Stomach (tissue), 9 donors: ENCODE data around the gene KRT15. TPM values are rescaled to one million over a fixed set of nuclear protein-coding genes. Genes with fewer than 3 reads are reported as not detected.

Source experiments
- DNase-seq, 2 donors: peaks; one replicate each; pipeline versions ENCODE4 v3.0.0 to v3.0.0-alpha.2; 2013 to 2019
- H3K27ac ChIP-seq, 5 donors: fragments of 200-600 bp in 4 of 5; sonication (generic) in 4 of 5; one replicate each; pipeline ENCODE4 v1.5.1; 2013 to 2019; ENCODE audit warnings: mild to moderate bottlenecking in 1 of 5, moderate library complexity in 1 of 5
- H3K27me3 ChIP-seq, 3 donors: fragments of 200-600 bp; sonication (generic); one replicate each; pipeline ENCODE4 v1.5.1; 2017 to 2019; ENCODE audit warnings: mixed run types in 1 of 3
- H3K36me3 ChIP-seq, 4 donors: fragments of 200-600 bp; sonication (generic); 1 replicate in 3 of 4; 2 replicates in 1 of 4; pipeline ENCODE4 v1.5.1; 2016 to 2019
- H3K4me1 ChIP-seq, 4 donors: fragments of 200-600 bp; sonication (generic); one replicate each; pipeline ENCODE4 v1.5.1; 2016 to 2019
- H3K4me3 ChIP-seq, 4 donors: fragments of 200-600 bp; sonication (generic) in 3 of 4; one replicate each; pipeline ENCODE4 v1.5.1; 2016 to 2019; ENCODE audit warnings: mild to moderate bottlenecking in 1 of 4
- H3K9me3 ChIP-seq, 4 donors: fragments of 200-600 bp; sonication (generic); one replicate each; pipeline ENCODE4 v1.5.1; 2016 to 2019
- EP300 ChIP-seq: sonication (generic); formaldehyde crosslinking; IDR thresholded peaks from one replicate; pipeline ENCODE4 v1.6.1; 2017; ENCODE audit warnings: antibody characterized with exemption
- POLR2A ChIP-seq, 4 donors: fragments of 450-650 bp; IDR thresholded peaks; one replicate each; pipeline ENCODE4 v1.6.1; 2016; ENCODE audit warnings: antibody characterized with exemption in 4 of 4, control low read depth in 2 of 4, mild to moderate bottlenecking in 1 of 4, moderate library complexity in 1 of 4
- POLR2AphosphoS5 ChIP-seq, 3 donors: sonication (generic); formaldehyde crosslinking; IDR thresholded peaks; one replicate each; pipeline ENCODE4 v1.6.1; 2016; ENCODE audit warnings: antibody characterized with exemption in 3 of 3
- WGBS, 5 donors: extraction: QIAGEN DNeasy Blood & Tissue Kit in 3 of 5; methylation state at CpG; one replicate each; pipeline versions ENCODE4 v1.1.5 to v1.1.7; 2013 to 2018; 5-methylcytosine and 5-hydroxymethylcytosine counted together
- intact Hi-C: fragments of 100-400 bp; cut with DNase I; formaldehyde crosslinking; loops from one replicate; pipeline ENCODE4 v1.15.1; 2023; ENCODE audit warnings: low total_unique reads
- polyA plus RNA-seq, 3 donors: library from polyadenylated mRNA; stranded (reverse); fragments of 200-250 nt; gene quantifications; one replicate each; pipeline ENCODE4 v1.2.3, GENCODE V29; 2013
- total RNA-seq, 5 donors: library from RNA; depleted of rRNA; stranded (reverse); fragments of >200 nt; gene quantifications; one replicate each; pipeline versions ENCODE4 v1.1.0 to v1.2.3, GENCODE V29; 2014 to 2016
- TF ChIP-seq, protein P1 (sequence below), 7 experiments: fragments of 450-650 bp in 4 of 7; fragments of 200-600 bp in 3 of 7; sonication (generic) in 3 of 7; IDR thresholded peaks; one replicate each; pipeline ENCODE4 v1.5.1; 2016 to 2019; ENCODE audit warnings: antibody characterized with exemption in 7 of 7, control low read depth in 2 of 7, mild to moderate bottlenecking in 1 of 7
- donor health status: healthy with polysubstance abuse.
- donor health status: Bipolar disorder and iron deficiency.
- donor health status: healthy.

KRT15 gene
- total and polyA plus RNA-seq, 8 donors: 1.4 to 3,416 (median 2.6) TPM; not detected in 1

DNA sequence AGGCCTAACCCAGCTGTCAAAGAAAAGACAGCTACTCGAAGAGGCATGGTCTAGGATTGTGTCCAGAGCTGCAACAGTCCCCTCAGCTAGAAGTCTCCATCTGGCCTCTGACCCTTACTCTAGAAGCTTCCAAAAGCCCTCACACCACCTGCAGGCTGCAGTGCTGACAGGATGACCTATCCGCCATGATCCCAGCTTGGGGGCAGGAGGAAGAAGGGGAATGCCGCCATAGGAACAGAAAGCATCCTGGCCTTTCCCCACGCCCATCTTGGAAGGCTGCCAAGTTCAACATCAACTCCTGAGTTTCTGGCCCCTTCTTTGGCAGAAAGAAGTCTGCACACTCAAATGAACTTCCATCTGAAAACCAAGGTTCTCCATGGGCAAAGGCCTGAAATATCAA lies 25.9 kb downstream of the KRT15 start:
- H3K4me1 ChIP-seq: peaks cover 0 to 21% (median 3%) of the 10 kb centered on the region in 4 donors
- no peaks in the 10 kb centered on the region for H3K9me3 ChIP-seq
- no peaks in the 10 kb centered on the region for H3K36me3 ChIP-seq
- WGBS, 5 donors: 34 to 49% (median 42%) methylated on average over 4 of the region's 4 CpGs
- peak in 1 of 2 donors; percentile 86 for DNase-seq
- H3K27ac ChIP-seq: peak overlapping the region in 2 of 5 donors; percentile 22 to 50
- TF ChIP-seq EP300 (no peak), POLR2A (IDR thresholded peaks at IDR 0.05) (no peak), POLR2AphosphoS5 (IDR thresholded peaks at IDR 0.05) (no peak)
- TF ChIP-seq, protein P1, sequence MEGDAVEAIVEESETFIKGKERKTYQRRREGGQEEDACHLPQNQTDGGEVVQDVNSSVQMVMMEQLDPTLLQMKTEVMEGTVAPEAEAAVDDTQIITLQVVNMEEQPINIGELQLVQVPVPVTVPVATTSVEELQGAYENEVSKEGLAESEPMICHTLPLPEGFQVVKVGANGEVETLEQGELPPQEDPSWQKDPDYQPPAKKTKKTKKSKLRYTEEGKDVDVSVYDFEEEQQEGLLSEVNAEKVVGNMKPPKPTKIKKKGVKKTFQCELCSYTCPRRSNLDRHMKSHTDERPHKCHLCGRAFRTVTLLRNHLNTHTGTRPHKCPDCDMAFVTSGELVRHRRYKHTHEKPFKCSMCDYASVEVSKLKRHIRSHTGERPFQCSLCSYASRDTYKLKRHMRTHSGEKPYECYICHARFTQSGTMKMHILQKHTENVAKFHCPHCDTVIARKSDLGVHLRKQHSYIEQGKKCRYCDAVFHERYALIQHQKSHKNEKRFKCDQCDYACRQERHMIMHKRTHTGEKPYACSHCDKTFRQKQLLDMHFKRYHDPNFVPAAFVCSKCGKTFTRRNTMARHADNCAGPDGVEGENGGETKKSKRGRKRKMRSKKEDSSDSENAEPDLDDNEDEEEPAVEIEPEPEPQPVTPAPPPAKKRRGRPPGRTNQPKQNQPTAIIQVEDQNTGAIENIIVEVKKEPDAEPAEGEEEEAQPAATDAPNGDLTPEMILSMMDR (IDR thresholded peaks at IDR 0.05): no peak
- H3K4me3 ChIP-seq: no peak overlapping the region
- intact Hi-C loops: no loop called here
- H3K27me3 ChIP-seq: peaks cover 0 to 5% (median 0%) of the 10 kb centered on the region in 3 donors

DNA sequence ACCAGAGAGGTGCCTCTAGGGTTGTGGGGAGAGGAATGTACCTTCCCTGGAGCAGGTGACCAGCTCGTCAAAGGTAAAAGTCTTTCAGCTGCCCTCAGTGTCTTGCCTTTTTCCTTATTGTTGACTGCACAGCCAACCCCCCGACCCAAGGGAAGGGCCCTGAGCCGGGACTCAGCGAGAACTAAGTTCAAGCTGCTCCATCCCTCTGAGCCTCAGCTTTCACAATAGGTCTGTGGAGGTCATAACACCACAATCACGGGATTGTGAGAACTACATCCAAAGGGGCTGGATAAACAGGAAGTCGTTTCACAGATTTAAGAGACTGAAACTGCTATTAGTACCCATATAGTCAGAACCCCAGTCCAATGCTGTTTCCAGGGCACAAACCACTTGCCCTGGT lies 26.3 kb downstream of the KRT15 start:
- TF ChIP-seq POLR2A (IDR thresholded peaks at IDR 0.05): no peak
- TF ChIP-seq POLR2AphosphoS5 (IDR thresholded peaks at IDR 0.05): no peak
- TF ChIP-seq, protein P1 (IDR thresholded peaks at IDR 0.05): no peak
- no peak for TF ChIP-seq EP300
- H3K27me3 ChIP-seq: peaks cover 0 to 3% (median 0%) of the 10 kb centered on the region in 3 donors
- H3K9me3 ChIP-seq: no peaks in the 10 kb centered on the region
- H3K4me3 ChIP-seq: no peak overlapping the region
- no peak for DNase-seq
- intact Hi-C loops: no loop called here
- peak overlapping the region in 2 of 5 donors; percentile 22 to 50 for H3K27ac ChIP-seq
- H3K4me1 ChIP-seq: peaks cover 0 to 17% (median 3%) of the 10 kb centered on the region in 4 donors
- 51 to 67% (median 62%) methylated on average over 6 of the region's 6 CpGs for WGBS, 5 donors
- no peaks in the 10 kb centered on the region for H3K36me3 ChIP-seq

DNA sequence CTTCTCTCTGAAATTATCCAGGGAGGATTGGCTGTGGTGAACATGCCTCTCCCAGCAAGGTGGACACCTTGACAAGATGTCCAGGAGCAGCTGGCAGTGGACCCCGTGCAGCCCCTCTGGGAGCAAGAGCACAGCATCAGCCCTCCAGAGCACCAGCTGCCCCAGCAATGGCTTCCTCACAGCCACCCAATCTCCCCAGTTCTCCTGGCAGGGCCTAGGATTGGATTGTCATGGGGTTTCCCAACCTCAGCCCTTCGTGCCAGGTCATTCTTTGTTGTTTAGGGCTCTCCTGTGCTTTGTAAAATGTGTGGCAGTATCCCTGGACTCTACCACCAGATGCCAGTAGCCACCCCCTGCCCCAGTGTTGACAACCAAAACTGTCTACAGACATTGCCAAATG lies 27.2 kb downstream of the KRT15 start:
- H3K4me1 ChIP-seq: peaks cover 0 to 9% (median 3%) of the 10 kb centered on the region in 4 donors
- no peaks in the 10 kb centered on the region for H3K9me3 ChIP-seq
- H3K4me3 ChIP-seq: no peak overlapping the region
- 51 to 94% (median 87%) methylated on average over 2 of the region's 2 CpGs for WGBS, 5 donors
- DNase-seq: no peak
- no peaks in the 10 kb centered on the region for H3K36me3 ChIP-seq
- H3K27me3 ChIP-seq: peaks cover 0 to 11% (median 0%) of the 10 kb centered on the region in 3 donors
- TF ChIP-seq POLR2AphosphoS5 (IDR thresholded peaks at IDR 0.05) (no peak), POLR2A (IDR thresholded peaks at IDR 0.05) (no peak), EP300 (no peak)
- TF ChIP-seq, protein P1 (IDR thresholded peaks at IDR 0.05): no peak
- no peak overlapping the region for H3K27ac ChIP-seq
- intact Hi-C loops: no loop called here

DNA sequence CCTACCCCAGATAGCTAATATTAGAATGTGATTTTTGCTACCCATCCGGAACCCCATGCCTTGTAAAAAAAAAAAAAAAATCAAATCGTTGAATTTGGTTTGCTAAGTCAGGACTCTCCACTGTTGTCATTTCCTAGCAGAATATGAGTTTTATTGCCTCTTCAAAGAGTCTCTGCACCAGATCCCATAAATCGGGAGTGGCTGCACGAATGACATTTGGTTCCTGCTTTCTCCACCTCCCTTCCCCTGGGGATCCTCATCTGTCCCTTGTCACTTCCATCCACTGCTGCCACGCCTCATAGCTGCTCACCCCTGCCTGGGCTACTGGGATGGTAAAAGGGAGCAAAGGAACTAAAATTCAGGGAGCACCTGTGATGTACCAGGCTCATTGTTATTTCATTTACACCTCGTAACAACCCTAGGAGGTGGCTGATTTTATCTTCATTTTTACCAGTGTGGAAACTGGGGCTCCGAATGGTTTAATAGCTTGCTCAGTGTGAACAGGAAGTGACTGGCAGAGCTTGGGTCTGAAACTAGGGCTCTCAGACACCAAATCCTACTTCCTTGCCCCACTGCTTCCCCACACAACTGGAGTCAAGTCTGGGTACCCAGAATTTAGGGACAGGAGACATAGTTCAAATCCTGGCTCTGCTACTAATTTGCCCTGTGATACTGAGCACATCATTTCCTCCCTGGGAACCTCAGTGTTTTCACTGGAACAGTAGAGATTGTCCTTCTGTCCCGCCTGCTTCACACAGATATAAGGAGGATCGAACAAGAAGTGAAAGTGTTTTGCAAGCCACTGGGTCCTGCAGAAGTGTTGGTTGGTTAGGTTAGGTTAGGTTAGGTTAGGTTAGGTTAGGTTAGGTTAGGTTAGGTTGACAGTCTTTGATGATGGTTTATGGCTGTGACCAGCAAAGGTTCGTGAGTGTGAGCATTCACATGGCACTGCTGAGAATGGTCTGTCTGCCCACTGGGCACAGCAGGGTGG lies 28.4 kb downstream of the KRT15 start:
- Histone ChIP-seq H3K9me3 (no peaks in the 10 kb centered on the region), H3K4me1 (peaks cover 0 to 8% (median 3%) of the 10 kb centered on the region in 4 donors), H3K27ac (no peak overlapping the region), H3K27me3 (peaks cover 0 to 15% (median 0%) of the 10 kb centered on the region in 3 donors), H3K4me3 (no peak overlapping the region), H3K36me3 (no peaks in the 10 kb centered on the region)
- no peak for DNase-seq
- intact Hi-C loops: no loop called here
- 73 to 84% (median 83%) methylated on average over 10 of the region's 10 CpGs for WGBS, 5 donors
- no peak for TF ChIP-seq POLR2A (IDR thresholded peaks at IDR 0.05)
- no peak for TF ChIP-seq EP300
- no peak for TF ChIP-seq POLR2AphosphoS5 (IDR thresholded peaks at IDR 0.05)
- TF ChIP-seq, protein P1 (IDR thresholded peaks at IDR 0.05): no peak
